BE2C (cell line): Measurements from ENCODE around the gene FAM161A. TPM values are rescaled to one million over a fixed set of nuclear protein-coding genes. Genes with fewer than 3 reads are reported as not detected.

Experiments used
- DNase-seq: peaks from one replicate; pipeline ENCODE4 v3.0.0-alpha.2; 2020
- H3K27me3 ChIP-seq: fragments of 250-450 bp; sonication (Bioruptor Pico); 2 replicates; pipeline ENCODE4 v1.5.1; 2020; ENCODE audit warnings: mild to moderate bottlenecking
- H3K36me3 ChIP-seq: fragments of 250-450 bp; sonication (Bioruptor Pico); 2 replicates; pipeline ENCODE4 v1.5.1; 2020; ENCODE audit warnings: mild to moderate bottlenecking
- H3K4me1 ChIP-seq: fragments of 250-450 bp; sonication (Bioruptor Pico); 2 replicates; pipeline ENCODE4 v1.5.1; 2020
- H3K4me3 ChIP-seq: 2 replicates; pipeline ENCODE4 v1.5.1; 2011; ENCODE audit warnings: low read depth, low read length
- H3K9me3 ChIP-seq: fragments of 250-450 bp; sonication (Bioruptor Pico); 2 replicates; pipeline ENCODE4 v1.5.1; 2020
- polyA plus RNA-seq: library from polyadenylated mRNA; unstranded; fragments of >200 nt; gene quantifications from one replicate; pipeline ENCODE4 v1.2.1, GENCODE V29; 2012; ENCODE audit warnings: low read depth, missing spikeins; ENCODE audit not compliant: insufficient read length, insufficient read depth
- TF ChIP-seq, protein P1 (sequence below): IDR thresholded peaks from 2 replicates; pipeline ENCODE4 v1.5.1; 2012; ENCODE audit warnings: mild to moderate bottlenecking, low read depth, low read length

Gene FAM161A, protein sequence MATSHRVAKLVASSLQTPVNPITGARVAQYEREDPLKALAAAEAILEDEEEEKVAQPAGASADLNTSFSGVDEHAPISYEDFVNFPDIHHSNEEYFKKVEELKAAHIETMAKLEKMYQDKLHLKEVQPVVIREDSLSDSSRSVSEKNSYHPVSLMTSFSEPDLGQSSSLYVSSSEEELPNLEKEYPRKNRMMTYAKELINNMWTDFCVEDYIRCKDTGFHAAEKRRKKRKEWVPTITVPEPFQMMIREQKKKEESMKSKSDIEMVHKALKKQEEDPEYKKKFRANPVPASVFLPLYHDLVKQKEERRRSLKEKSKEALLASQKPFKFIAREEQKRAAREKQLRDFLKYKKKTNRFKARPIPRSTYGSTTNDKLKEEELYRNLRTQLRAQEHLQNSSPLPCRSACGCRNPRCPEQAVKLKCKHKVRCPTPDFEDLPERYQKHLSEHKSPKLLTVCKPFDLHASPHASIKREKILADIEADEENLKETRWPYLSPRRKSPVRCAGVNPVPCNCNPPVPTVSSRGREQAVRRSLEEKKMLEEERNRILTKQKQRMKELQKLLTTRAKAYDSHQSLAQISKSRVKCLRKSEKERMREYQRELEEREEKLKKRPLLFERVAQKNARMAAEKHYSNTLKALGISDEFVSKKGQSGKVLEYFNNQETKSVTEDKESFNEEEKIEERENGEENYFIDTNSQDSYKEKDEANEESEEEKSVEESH
- polyA plus RNA-seq: 0.60 TPM

DNA sequence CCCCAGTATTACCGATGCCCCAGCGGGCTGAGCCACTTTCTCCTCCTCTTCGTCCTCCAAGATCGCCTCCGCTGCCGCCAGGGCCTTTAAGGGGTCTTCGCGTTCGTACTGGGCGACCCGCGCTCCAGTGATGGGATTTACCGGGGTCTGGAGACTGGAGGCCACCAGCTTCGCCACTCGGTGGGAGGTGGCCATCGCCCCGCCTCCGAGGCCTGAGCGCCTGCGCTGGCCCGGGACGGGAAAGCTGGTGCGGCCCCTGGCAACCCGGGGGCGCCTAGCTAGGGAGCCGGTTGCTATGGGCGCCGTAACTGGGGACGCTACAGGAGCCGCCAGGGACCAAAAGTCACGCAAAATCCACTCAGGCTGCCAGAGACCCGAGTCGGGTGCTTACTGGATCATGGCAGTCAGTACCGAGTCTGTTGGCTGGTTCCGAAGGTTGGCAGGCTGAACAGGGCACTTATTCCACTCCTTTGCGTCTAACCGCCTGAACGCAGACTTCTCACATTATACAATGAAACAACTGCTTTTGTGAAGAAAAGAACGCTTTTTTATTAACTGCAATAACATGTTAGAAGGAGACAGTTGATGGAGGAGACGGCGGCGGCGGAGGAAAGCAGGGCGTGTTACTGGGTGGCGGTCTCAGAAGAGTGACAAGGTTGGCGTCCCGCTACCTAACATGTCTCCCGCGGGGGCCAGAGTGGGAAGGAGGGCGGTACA lies at the start of gene FAM161A:
Gene FAM161A (minus strand): TSS at position 214 of the 717 bp plus-strand sequence. CDS start 19 bp downstream, at position 195.
- DNase-seq: peak; percentile 82
- Histone ChIP-seq H3K36me3 (no peaks in the 10 kb centered on the region), H3K27me3 (no peaks in the 10 kb centered on the region), H3K4me3 (peak within 1 kb of the TSS; percentile 85), H3K4me1 (no peaks in the 10 kb centered on the region), H3K9me3 (no peaks in the 10 kb centered on the region)
- TF ChIP-seq, protein P1, sequence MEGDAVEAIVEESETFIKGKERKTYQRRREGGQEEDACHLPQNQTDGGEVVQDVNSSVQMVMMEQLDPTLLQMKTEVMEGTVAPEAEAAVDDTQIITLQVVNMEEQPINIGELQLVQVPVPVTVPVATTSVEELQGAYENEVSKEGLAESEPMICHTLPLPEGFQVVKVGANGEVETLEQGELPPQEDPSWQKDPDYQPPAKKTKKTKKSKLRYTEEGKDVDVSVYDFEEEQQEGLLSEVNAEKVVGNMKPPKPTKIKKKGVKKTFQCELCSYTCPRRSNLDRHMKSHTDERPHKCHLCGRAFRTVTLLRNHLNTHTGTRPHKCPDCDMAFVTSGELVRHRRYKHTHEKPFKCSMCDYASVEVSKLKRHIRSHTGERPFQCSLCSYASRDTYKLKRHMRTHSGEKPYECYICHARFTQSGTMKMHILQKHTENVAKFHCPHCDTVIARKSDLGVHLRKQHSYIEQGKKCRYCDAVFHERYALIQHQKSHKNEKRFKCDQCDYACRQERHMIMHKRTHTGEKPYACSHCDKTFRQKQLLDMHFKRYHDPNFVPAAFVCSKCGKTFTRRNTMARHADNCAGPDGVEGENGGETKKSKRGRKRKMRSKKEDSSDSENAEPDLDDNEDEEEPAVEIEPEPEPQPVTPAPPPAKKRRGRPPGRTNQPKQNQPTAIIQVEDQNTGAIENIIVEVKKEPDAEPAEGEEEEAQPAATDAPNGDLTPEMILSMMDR: no peak

DNA sequence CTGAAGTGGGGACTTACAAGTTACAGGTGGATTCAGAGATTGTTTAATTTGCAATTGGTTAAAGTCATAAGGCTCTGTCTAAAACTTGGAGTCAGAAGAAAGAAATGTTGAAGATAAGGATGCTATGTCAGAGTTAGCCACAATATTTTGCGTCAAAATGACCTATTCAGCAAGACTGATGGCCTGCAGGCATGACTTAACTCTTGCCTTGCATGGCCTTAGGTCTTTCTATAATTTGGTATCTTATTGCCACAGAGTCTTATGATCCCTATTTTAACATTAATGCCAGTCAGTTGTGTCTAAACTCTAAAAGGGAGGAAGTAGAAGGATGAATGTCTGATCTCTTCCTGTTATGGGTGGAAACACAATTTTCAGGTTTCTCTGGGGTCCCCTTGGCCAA lies 46.4 kb upstream of the FAM161A start:
- DNase-seq: no peak
- H3K4me3 ChIP-seq: no peak overlapping the region
- no peaks in the 10 kb centered on the region for H3K27me3 ChIP-seq
- TF ChIP-seq, protein P1: no peak
- H3K36me3 ChIP-seq: no peaks in the 10 kb centered on the region
- no peaks in the 10 kb centered on the region for H3K9me3 ChIP-seq
- H3K4me1 ChIP-seq: no peaks in the 10 kb centered on the region

DNA sequence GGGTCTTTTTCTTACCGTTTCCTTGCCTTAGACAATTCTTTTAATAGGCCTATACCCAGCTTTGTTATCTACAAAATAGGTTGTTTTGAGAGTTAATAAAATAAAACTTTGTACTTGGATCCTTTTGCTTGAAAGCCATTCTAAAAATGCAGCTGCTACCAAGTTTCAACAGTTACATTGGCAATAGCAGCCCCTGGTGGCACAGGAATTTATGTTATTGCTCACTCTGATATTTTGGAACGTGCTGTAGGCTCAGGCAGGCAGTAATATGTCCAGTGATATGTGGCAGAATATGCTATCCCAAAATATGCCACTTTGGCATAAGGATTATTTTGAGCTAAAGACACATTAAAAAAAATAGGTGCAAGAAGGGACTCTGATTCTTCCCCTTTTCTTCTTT lies 45.0 kb upstream of the FAM161A start:
- Histone ChIP-seq H3K4me1 (no peaks in the 10 kb centered on the region), H3K4me3 (no peak overlapping the region), H3K27me3 (no peaks in the 10 kb centered on the region), H3K36me3 (no peaks in the 10 kb centered on the region), H3K9me3 (no peaks in the 10 kb centered on the region)
- no peak for DNase-seq
- TF ChIP-seq, protein P1: peak; percentile 63

DNA sequence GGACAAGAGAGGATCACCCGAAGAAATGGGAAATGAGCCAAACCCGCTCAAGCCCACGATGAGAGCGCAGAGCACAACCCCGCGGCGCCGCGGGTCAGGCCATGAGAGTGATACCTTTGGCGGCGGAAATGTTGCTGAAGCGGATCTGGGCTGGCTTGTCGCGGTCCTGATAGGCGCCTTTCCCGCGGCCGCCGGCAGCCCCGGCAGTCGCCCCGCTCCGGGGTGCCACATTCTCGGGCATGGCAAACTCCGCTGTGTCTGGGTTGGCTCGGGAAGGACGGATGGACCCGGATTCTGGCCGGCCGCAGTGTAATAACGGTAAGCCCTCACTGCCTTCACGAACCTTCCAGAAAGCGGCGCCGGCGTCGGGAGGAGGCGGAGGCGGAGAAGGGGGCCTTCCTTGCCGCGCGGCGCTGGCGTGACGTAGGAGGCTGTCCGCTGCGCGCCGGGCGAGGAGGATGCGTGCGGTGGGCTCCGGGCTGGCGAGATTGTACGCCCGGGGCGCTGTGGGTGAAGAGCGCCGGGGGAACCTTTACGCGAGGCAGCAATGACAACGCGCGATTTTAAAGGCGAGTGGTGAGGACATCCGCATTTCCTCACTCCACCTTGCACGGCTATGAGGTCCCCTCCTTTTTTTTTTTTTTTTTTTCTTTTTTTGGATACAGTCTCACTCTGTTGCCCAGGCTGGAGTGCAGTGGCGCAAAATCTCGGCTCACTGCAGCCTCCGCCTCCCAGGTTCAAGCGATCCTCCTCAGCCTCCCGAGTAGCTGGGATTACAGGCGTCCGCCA lies 34.6 kb upstream of the FAM161A start, which contains the start of gene CCT4:
Gene CCT4 (minus strand): TSS at position 390 of the 789 bp plus-strand sequence. CDS start 149 bp downstream, at position 241.
- no peaks in the 10 kb centered on the region for H3K27me3 ChIP-seq
- no peaks in the 10 kb centered on the region for H3K9me3 ChIP-seq
- TF ChIP-seq, protein P1: no peak
- no peaks in the 10 kb centered on the region for H3K4me1 ChIP-seq
- peak within 1 kb of the TSS; percentile 97 for H3K4me3 ChIP-seq
- peak; percentile 79 for DNase-seq
- peaks cover 10% of the 10 kb centered on the region for H3K36me3 ChIP-seq

DNA sequence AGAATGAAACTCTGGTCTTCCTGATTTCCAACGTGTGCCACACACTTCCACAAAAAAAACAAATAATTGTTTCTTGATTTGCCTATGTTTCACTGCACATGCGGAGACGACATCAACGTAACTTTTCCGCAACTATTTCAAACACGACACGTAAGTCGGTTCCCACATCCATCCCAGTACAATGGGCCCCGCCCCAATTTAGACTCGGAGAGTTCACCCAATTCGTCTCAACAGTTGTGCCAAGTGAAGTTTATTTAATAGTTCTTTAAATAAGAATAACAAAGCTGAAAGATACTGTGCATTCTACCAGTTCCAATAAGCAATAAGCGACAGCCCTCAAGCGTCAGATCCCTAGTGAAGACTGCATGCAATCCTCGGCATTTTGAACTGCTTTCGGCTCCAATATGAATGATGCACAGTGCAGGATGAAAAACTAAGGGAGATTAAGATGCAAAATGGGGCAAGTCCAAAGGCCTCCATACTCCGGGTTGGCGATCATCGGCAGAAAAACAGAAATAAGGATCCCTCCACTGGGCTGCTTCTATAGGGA lies 33.9 kb upstream of the FAM161A start:
- Histone ChIP-seq H3K4me1 (no peaks in the 10 kb centered on the region), H3K27me3 (no peaks in the 10 kb centered on the region), H3K4me3 (peak overlapping the region; percentile 97), H3K9me3 (no peaks in the 10 kb centered on the region), H3K36me3 (peaks cover 14% of the 10 kb centered on the region)
- DNase-seq: no peak
- TF ChIP-seq, protein P1: no peak
